Activated CD4-positive, alpha-beta T cell treated with anti-CD3 and anti-CD28 coated beads, Interleukin-2, Interleukin-6, amounts not matched to agents 100 ng/mL and 50 ng/mL, durations not matched to agents 16 hours and 8 hours (primary cell): ENCODE data around the gene DNAJC22.
A peak's percentile ranks its signal among the peaks of the same experiment; 100 is the strongest.

Experiments
- DNase-seq: peaks from one replicate; pipeline ENCODE4 v3.0.0-alpha.2; 2020

DNAJC22 gene

GRCh38 chr12:49345051-49345824 lies 1.4 kb upstream of the DNAJC22 start:
- no peak for DNase-seq

DNA sequence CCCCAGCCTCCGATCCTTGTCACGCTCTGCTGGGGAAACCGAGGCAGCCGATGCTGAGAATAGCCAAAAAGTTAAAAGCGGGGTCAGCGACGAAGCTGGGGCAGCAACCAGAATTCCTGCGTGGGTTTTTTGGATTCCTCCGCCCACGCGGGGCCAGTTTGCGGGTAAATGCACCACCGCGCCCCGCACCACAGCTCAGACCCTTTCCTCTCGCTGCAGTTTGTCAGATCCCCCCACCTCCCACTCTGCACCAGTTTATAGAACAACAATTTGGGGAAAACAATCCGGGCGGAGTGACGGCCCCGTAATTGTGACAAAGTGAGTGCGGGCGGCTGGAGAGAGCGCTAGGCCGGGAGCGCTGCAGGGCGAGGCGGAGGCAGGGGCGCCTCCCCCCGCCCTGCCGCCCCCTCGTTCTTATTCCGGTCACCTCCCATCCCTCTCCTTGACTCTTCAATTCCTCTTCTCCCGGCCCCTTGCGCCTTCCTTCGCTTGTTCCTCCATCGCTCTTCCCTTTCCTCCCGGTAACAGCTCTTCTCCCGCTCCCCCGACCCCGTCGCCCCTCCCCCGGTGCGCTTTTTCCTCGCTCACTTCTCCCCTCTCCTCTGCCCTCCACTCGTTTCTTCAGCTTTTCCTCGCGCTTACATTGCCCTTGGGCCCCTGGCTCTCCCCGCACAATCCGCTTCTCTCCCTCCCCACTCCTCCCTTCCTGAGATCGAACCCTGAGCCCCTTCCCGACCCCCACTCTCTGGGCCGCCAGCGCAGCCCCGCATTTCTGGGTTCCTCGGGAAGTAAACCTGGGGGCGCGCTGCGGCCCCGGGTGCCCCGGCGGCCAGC lies 646 bp upstream of the DNAJC22 start:
- DNase-seq: no peak

DNA sequence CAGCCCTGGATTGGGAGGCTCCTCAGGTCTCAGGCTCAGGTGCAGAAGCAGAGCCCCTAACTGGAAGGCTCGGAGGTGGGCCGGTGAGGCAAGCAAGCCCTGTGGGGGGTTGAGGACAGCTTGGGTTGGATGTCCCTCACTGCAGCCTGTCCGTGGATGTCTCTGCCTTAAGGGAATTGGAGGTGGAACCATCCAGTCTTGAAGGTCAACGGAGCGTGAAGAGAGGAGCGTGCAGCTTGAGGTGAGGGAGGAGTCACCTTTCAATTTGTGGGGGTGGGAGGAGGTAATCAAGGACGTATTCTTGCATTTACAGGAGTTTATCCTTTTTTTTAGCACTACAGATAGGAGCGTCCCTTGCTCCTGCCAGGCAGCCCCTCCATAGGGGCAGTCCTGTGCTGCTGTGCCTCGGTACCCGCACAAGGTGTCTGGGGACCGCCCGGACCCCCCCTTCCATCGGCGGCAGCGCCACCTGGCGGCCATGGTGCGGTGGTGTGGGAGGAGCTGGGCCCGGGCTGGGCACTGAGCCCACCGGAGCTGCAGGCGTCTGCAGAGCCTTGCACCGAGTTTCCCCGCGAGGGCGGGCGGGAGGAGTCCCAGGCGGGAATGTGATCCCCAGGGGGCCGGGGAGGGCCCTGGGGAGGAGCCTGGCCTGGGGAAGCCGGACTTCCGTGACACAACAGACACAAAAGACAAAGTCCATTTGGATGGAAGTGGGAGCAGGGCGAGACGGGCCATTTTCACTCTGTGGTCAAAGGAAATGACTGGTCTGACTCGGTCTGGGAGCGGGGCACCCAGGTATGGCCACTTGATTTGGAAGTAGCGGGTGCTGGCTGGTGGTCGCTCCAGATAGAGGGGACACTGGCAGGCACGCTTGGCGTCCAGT lies 864 bp downstream of the DNAJC22 start:
- DNase-seq: peak; percentile 81

DNA sequence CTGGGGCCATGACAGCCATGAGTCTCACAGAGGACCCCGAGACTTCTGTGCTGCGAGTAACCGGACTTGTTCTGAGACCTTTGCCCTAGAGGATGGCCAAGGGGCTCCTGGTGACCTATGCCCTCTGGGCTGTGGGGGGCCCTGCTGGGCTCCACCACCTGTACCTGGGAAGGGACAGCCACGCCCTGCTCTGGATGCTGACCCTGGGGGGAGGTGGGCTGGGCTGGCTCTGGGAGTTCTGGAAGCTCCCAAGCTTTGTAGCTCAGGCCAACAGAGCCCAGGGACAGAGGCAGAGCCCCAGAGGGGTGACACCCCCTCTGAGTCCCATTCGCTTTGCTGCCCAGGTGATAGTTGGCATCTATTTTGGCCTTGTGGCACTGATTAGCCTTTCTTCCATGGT lies 2.1 kb downstream of the DNAJC22 start:
- DNase-seq: no peak

DNA sequence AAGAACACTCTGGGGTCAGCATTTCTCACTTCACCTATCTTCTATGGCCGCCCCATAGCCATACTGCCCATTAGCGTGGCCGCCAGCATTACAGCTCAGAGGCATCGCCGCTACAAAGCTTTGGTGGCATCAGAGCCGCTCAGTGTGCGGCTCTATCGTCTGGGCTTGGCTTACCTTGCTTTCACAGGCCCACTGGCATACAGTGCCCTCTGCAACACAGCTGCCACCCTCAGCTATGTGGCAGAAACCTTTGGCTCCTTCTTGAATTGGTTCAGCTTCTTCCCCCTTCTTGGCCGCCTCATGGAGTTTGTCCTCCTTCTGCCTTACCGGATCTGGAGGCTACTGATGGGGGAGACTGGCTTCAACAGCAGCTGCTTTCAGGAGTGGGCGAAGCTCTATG lies 2.6 kb downstream of the DNAJC22 start:
- no peak for DNase-seq

- no peak for DNase-seq
These were observed 5.7 kb downstream of the DNAJC22 start for GRCh38 chr12:49352351-49352750.

DNA sequence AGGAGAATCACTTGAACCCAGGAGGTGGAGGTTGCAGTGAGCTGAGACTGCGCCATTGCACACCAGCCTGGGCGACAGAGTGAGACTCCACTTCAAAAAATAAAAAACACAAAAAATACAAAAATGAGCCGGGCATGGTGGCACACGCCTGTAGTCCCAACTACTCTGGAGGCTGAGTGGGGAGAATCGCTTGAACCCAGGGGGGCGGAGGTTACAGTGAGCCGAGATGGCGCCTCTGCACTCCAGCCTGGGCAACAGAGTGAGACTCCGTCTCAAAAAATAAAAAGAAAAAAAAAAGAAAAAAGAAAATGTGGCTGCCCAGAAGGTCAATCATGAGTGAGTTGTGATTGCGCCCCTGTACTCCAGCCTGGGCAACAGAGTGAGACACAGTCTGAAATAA lies 9.2 kb downstream of the DNAJC22 start:
- no peak for DNase-seq

- DNase-seq: no peak
These were observed 10.5 kb downstream of the DNAJC22 start for GRCh38 chr12:49357103-49357678.

DNA sequence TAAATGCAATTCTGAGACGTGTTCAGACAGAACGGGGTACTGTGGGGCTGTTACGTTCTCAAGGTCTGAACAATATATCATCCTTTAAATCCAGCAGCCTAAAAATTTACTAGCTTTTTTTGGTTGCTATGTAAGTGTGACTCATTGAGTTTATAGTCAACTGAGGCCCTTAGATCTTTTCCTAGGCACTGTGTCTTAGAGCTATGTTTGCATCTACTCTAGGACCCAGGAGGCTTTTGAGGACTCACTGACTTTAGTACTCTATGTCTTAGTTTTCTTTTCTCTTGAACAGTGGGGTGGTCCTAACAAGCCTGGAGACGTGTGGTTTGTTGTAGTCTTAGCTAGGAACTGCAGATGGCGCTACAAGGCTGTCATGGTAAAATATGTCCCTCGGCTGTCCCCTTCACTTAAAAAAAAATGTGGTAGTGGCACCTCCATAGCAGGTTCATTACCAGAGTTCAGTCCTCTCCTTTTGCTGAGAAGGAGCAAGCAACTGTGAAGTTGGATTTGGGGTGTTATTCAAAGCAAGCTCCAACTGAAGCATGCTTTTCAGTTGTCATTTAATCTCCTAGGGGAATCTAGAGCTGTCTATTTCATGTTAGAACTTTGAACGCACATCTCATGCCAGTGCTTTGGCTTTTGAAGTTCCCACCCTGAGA lies 11.9 kb downstream of the DNAJC22 start:
- peak; percentile 71 for DNase-seq

GRCh38 chr12:49359671-49360070 lies 13.0 kb downstream of the DNAJC22 start:
- DNase-seq: no peak

- DNase-seq: no peak
These were observed 15.4 kb downstream of the DNAJC22 start for GRCh38 chr12:49362077-49362476.

DNA sequence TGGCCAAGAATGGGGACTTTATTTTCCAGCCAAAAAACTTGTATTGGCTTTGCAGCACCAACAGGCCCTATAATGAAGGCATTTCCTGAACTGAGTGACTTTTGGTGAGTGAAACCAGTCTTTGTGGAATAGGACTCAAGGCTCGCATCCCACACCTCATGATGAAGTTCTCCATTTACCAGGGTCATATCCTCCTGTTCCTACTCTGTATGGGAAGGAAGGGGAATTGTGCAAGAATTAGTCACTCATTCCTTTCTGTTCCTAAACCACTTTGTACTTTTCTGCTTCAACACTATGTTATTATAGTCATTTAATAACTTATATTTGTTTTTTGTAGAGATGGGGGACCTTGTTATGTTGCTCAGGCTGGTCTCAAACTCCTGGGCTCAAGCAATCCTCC lies 18.3 kb downstream of the DNAJC22 start:
- DNase-seq: no peak

DNA sequence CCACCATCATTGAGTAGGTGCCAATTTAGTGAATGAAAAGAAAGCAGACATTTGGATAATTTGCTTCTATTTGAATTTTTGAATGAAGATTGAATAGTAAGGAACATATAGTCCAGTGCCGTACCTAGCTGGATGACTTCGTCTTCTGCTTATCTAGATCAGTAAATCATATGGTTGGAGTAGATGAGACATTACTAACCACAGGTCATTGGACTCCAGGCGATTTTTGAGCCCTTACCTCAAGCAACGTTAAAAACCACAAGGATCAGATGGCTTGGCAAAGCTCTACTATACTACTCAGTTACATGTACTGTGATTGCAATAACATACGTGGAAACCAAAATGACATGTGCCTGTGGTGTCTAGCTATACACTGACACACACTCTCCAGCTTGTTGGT lies 18.9 kb downstream of the DNAJC22 start:
- no peak for DNase-seq

DNA sequence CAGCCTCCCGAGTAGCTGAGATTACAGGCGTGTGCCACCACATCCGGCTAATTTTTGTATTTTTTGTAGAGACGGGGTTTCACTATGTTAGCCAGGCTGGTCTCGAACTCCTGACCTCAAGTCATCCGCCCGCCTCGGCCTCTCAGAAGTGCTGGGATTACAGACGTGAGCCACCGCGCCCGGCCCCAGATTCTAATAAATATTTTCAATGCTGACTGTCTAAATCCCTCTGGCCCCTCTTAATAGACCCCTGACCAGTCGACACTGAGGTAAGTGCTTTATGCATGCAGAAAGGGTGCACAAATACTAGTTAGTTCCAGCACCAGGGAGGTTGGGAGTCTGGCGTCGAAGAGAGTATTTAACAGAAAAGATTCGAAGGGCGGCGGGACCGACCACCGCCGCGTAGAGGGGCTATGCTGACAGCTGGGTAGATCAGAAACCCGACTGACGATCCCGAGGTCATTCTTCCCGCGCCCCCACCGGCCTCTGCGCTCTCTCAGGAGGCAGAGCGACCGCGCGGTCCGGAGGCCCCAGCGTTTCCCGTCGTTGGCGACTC lies 19.5 kb downstream of the DNAJC22 start:
- no peak for DNase-seq

GRCh38 chr12:49366652-49367380 lies 20.1 kb downstream of the DNAJC22 start:
- peak; percentile 96 for DNase-seq

DNA sequence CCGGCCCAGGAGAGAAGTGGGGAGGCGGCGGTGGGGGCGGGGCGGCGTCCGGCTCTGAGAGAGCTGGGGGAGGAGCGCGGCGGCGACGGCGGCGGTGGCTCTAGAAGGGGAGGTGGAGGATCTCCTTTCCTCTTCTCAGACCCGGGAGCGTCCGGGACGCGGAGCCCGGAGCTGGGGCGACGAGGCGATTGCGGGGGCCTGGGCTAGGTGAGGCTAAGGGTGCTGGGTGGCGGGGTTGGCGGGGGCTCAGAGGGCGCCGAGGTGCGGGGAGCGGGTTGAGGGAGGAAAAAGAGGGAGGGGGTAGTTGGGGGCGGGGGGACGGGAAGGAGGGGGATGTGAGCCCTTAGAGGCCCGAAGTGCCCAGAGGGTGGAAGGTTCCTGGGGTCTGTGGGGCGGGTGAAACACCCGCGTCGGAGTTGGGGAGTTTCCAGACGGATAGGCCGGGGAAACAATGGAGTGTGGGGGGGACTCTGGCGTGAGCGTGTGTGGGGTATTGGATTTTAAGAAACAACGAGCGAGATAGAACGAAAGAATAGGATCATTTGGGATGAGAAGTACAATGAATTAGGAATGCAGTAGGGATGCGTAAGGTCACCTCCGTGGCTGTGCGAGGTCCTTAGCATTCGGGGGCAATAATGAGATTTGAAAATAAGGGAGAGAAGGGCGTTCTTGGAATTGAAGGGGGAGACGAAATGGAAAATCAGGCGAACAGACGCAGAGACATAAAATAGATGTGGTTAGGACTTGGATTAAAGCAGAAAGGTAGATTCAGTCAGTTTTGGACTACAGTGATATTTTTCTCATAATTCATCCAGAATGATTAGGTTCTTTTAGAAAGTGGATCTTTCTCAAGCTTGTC lies 20.9 kb downstream of the DNAJC22 start, which contains the start of gene SPATS2:
Gene SPATS2 (plus strand): TSS at position 82 of the 859 bp plus-strand sequence. CDS start 93,551 bp downstream, outside the sequence.
- DNase-seq: no peak

GRCh38 chr12:49368240-49368600 lies 21.5 kb downstream of the DNAJC22 start:
- no peak for DNase-seq

DNA sequence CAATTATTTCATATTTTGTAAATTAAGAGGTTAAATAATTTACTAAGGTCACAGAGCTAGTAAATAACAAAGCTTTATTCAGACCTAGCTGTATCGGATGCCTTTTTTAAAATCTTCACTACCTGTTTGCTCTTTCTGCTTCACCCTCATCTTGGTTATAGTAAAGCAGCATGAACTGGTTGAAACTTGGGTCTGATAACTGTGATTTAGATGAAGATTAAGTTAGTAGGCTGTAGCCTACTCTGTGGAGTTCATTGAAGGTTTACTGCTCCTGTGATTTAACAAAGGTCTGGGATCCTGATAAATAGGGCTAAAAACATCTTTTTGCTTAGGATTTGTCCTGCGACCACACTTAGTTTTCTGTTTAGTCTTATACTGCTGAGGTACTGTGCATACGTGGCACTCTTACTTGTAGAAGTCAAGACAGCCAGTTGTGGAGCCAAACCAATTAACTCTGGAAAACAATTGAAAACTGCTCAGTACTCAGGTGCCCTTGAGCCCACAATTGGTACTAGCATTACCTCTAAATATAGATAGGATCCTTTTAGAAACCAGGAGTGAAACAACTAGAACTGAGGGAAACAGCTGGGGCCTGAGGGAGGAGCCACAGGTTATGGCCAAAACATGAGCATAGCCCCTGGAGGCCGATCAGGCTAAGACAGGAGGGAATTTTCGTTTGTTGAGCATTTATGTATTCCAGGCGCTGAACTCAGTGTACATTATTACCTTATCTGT lies 22.9 kb downstream of the DNAJC22 start:
- peak; percentile 43 for DNase-seq

- no peak for DNase-seq
These were observed 23.9 kb downstream of the DNAJC22 start for GRCh38 chr12:49370539-49370938.
